Keratinocyte (primary cell): Measurements from ENCODE around the gene A4GALT. TPM values are rescaled to one million over a fixed set of nuclear protein-coding genes. Genes with fewer than 3 reads are reported as not detected.

ENCODE experiments used
- DNase-seq: peaks from one replicate; pipeline ENCODE4 v3.0.0-alpha.2; 2011; ENCODE audit warnings: low read depth, missing footprints, low spot score
- FAIRE-seq: peaks from 2 replicates; lab custom pipeline; 2011; peaks lifted over from hg19 to GRCh38; lab: Jason Lieb, UNC
- H2AFZ ChIP-seq: 2 replicates; pipeline ENCODE4 v1.6.0; 2012; ENCODE audit warnings: low read length, control low read depth, inconsistent platforms; ENCODE audit not compliant: control insufficient read depth
- H3K27ac ChIP-seq: 2 replicates; pipeline ENCODE4 v1.5.1; 2011; ENCODE audit warnings: low read length; ENCODE audit not compliant: control insufficient read depth, insufficient read depth
- H3K27me3 ChIP-seq: 3 replicates; pipeline ENCODE4 v1.6.0; 2011; ENCODE audit warnings: low read length; ENCODE audit not compliant: control insufficient read depth, insufficient read depth; ENCODE audit errors: extremely low read depth
- H3K36me3 ChIP-seq, 2 experiments: 2 replicates in 1 of 2; 3 replicates in 1 of 2; pipeline ENCODE4 v1.5.1; 2011; ENCODE audit warnings: low read length in 2 of 2, mild to moderate bottlenecking in 1 of 2; ENCODE audit not compliant: control insufficient read depth in 2 of 2, insufficient read depth in 2 of 2; ENCODE audit errors: extremely low read depth in 1 of 2
- H3K4me1 ChIP-seq: 3 replicates; pipeline ENCODE4 v1.5.1; 2011; ENCODE audit warnings: low read length; ENCODE audit not compliant: control insufficient read depth, insufficient read depth; ENCODE audit errors: extremely low read depth
- H3K4me2 ChIP-seq: 3 replicates; pipeline ENCODE4 v1.6.0; 2011; ENCODE audit warnings: low read depth, low read length; ENCODE audit not compliant: control insufficient read depth, insufficient read depth; ENCODE audit errors: extremely low read depth
- H3K4me3 ChIP-seq, 3 experiments: fragments of 200-600 bp in 1 of 3; sonication (generic) in 1 of 3; 2 replicates in 2 of 3; 3 replicates in 1 of 3; pipeline ENCODE4 v1.5.1; 2011 to 2016; ENCODE audit warnings: low read length in 3 of 3, mild to moderate bottlenecking in 3 of 3, control low read depth in 2 of 3, inconsistent platforms in 1 of 3, low read depth in 1 of 3, mixed read lengths in 1 of 3, mixed run types in 1 of 3, moderate library complexity in 1 of 3; ENCODE audit not compliant: control insufficient read depth in 2 of 3, insufficient read depth in 2 of 3; ENCODE audit errors: extremely low read depth in 1 of 3
- H3K79me2 ChIP-seq: 2 replicates; pipeline ENCODE4 v1.6.0; 2012; ENCODE audit warnings: low read length; ENCODE audit not compliant: control insufficient read depth, insufficient read depth
- H3K9ac ChIP-seq: 3 replicates; pipeline ENCODE4 v1.6.0; 2011; ENCODE audit warnings: low read length; ENCODE audit not compliant: control insufficient read depth, insufficient read depth; ENCODE audit errors: extremely low read depth
- H3K9me1 ChIP-seq: 3 replicates; pipeline ENCODE4 v1.6.0; 2011; ENCODE audit warnings: low read length; ENCODE audit not compliant: control insufficient read depth, insufficient read depth; ENCODE audit errors: extremely low read depth
- H3K9me3 ChIP-seq: 2 replicates; pipeline ENCODE4 v1.5.1; 2012; ENCODE audit warnings: low read depth, low read length; ENCODE audit not compliant: control insufficient read depth
- H4K20me1 ChIP-seq: 3 replicates; pipeline ENCODE4 v1.6.0; 2011; ENCODE audit warnings: low read length; ENCODE audit not compliant: control insufficient read depth, insufficient read depth; ENCODE audit errors: extremely low read depth
- EZH2 ChIP-seq: IDR thresholded peaks from one replicate; pipeline ENCODE4 v1.6.1; 2012; ENCODE audit warnings: inconsistent platforms, mild to moderate bottlenecking, low read length, moderate library complexity
- dilution Hi-C: fragments of 300-500 bp; cut with MboI; formaldehyde crosslinking; loops from one replicate; pipeline ENCODE4 v1.7.0; 2020; ENCODE audit warnings: low sequenced_read_pairs; ENCODE audit not compliant: extremely low pct_ligation_motif_present
- polyA plus RNA-seq, 5 experiments: library from polyadenylated mRNA; depleted of rRNA in 3 of 5; stranded (reverse) in 3 of 5; stranded (forward) in 1 of 5; unstranded in 1 of 5; fragments of >200 nt; gene quantifications; 1 replicate in 1 of 5; 2 replicates in 3 of 5; 3 replicates in 1 of 5; pipeline versions ENCODE4 v1.2.1 to v1.2.3, GENCODE V29; 2011 to 2012; ENCODE audit warnings: missing spikeins in 2 of 5, low read depth in 1 of 5, low replicate concordance in 1 of 5
- small RNA-seq, 3 experiments: library from RNA; depleted of rRNA; stranded (forward); fragments of <200 nt; gene quantifications; one replicate each; pipeline ENCODE3, GENCODE V24; 2012; ENCODE audit warnings: low read depth in 3 of 3, low replicate concordance in 1 of 3; ENCODE audit not compliant: insufficient read length in 3 of 3
- TF ChIP-seq, protein P1 (sequence below), 3 experiments: IDR thresholded peaks in 1 of 3; conservative IDR thresholded peaks in 1 of 3; optimal IDR thresholded peaks in 1 of 3; 2 replicates in 2 of 3; 3 replicates in 1 of 3; pipeline versions ENCODE3 to v1.5.1; 2011; ENCODE audit warnings: low read length in 3 of 3, mild to moderate bottlenecking in 3 of 3, moderate library complexity in 2 of 3, control low read depth in 1 of 3, inconsistent platforms in 1 of 3; ENCODE audit not compliant: insufficient read depth in 2 of 3; ENCODE audit errors: extremely low read depth in 1 of 3

The A4GALT gene
- polyA plus RNA-seq, 1 donor (not counting 4 experiments of a cell fraction or from before 2014, with no cell fraction given), result 1.6 TPM

GRCh38 chr22:42643634-42644421 is 76.8 kb downstream of the A4GALT start:
- H3K4me3 ChIP-seq, result no peak overlapping the region
- H3K36me3 ChIP-seq, result peaks cover 0 to 3% of the 10 kb centered on the region in 2 experiments
- dilution Hi-C loops, result no loop called here
- peaks cover 2% of the 10 kb centered on the region for H3K9me1 ChIP-seq
- peak overlapping the region; percentile 56 for H3K27ac ChIP-seq
- DNase-seq (no peak), FAIRE-seq (no peak)
- peaks cover 42% of the 10 kb centered on the region for H3K4me1 ChIP-seq
- no peak overlapping the region for H2AFZ ChIP-seq
- no peaks in the 10 kb centered on the region for H3K27me3 ChIP-seq
- H3K9ac ChIP-seq, result peak overlapping the region; percentile 70
- no peak overlapping the region for H3K4me2 ChIP-seq
- no peak for TF ChIP-seq EZH2
- TF ChIP-seq, protein P1, sequence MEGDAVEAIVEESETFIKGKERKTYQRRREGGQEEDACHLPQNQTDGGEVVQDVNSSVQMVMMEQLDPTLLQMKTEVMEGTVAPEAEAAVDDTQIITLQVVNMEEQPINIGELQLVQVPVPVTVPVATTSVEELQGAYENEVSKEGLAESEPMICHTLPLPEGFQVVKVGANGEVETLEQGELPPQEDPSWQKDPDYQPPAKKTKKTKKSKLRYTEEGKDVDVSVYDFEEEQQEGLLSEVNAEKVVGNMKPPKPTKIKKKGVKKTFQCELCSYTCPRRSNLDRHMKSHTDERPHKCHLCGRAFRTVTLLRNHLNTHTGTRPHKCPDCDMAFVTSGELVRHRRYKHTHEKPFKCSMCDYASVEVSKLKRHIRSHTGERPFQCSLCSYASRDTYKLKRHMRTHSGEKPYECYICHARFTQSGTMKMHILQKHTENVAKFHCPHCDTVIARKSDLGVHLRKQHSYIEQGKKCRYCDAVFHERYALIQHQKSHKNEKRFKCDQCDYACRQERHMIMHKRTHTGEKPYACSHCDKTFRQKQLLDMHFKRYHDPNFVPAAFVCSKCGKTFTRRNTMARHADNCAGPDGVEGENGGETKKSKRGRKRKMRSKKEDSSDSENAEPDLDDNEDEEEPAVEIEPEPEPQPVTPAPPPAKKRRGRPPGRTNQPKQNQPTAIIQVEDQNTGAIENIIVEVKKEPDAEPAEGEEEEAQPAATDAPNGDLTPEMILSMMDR (optimal IDR thresholded peaks at IDR 0.05 in 1 of 3, IDR thresholded peaks at IDR 0.05 in 1 of 3, conservative IDR thresholded peaks at IDR 0.05 in 1 of 3; ENCODE audit: extremely low read depth in 1 of 3, insufficient read depth in 2 of 3, low read length in 3 of 3), result no peak
- no peaks in the 10 kb centered on the region for H3K9me3 ChIP-seq
- H3K79me2 ChIP-seq, result peaks cover 88% of the 10 kb centered on the region
- no peaks in the 10 kb centered on the region for H4K20me1 ChIP-seq

GRCh38 chr22:42642806-42643633 is 77.7 kb downstream of the A4GALT start:
- H4K20me1 ChIP-seq, result no peaks in the 10 kb centered on the region

More at GRCh38 chr22:42642806-42643633, 77.7 kb downstream of the A4GALT start:
- Histone ChIP-seq H2AFZ (no peak overlapping the region), H3K9me1 (peaks cover 2% of the 10 kb centered on the region), H3K79me2 (peaks cover 82% of the 10 kb centered on the region), H3K27me3 (no peaks in the 10 kb centered on the region), H3K36me3 (peaks cover 0 to 3% of the 10 kb centered on the region in 2 experiments), H3K9me3 (no peaks in the 10 kb centered on the region), H3K4me3 (no peak overlapping the region), H3K4me2 (no peak overlapping the region), H3K9ac (no peak overlapping the region), H3K27ac (no peak overlapping the region), H3K4me1 (peaks cover 36% of the 10 kb centered on the region)
- TF ChIP-seq EZH2, result no peak
- TF ChIP-seq, protein P1 (optimal IDR thresholded peaks at IDR 0.05 in 1 of 3, IDR thresholded peaks at IDR 0.05 in 1 of 3, conservative IDR thresholded peaks at IDR 0.05 in 1 of 3; ENCODE audit: extremely low read depth in 1 of 3, insufficient read depth in 2 of 3, low read length in 3 of 3), result no peak
- DNase-seq (no peak), FAIRE-seq (no peak)
- dilution Hi-C loops, result no loop called here

Small RNA genes lying within 50 kb of the gene (small RNA-seq; reads per million reads assigned to genes)
- 0 reads per million in 3 experiments for gene RF00019

Other genes with a start within 250 kb of the A4GALT start
- 29.4 to 30.7 TPM (median 30.2 TPM) in 3 replicates for gene RRP7A, start 201.1 kb downstream of the A4GALT start, polyA plus RNA-seq
- gene SERHL2, start 166.9 kb downstream of the A4GALT start, polyA plus RNA-seq, result 1.5 to 4.6 TPM (median 2.5 TPM) in 3 replicates
- 38.5 to 41.9 TPM (median 38.7 TPM) in 3 replicates for gene POLDIP3, start 106.0 kb downstream of the A4GALT start, polyA plus RNA-seq
- not detected in 3 replicates for gene ATP5MGL, start 80.3 kb downstream of the A4GALT start, polyA plus RNA-seq
- 92.3 to 130 TPM (median 102 TPM) in 3 replicates for gene CYB5R3, start 71.5 kb downstream of the A4GALT start, polyA plus RNA-seq
- 24.7 to 36.1 TPM (median 28.3 TPM) in 3 replicates for gene ARFGAP3, start 136.4 kb upstream of the A4GALT start, polyA plus RNA-seq